IMR-90 (cell line): ENCODE data around the gene MRPL10. TPM values are rescaled to one million over a fixed set of nuclear protein-coding genes. Genes with fewer than 3 reads are reported as not detected.
A peak's percentile ranks its signal among the peaks of the same experiment; 100 is the strongest.

Experiments
- ATAC-seq: fragments of 200-7000 bp; cut with Tn5 transposase; 2 replicates; pipeline ENCODE4 v1.9.1; 2020; ENCODE audit warnings: low read depth, mild to moderate bottlenecking, moderate library complexity
- BruUV-seq: library from RNA; stranded (reverse); fragments of 400-500 nt; replicated peaks from 2 replicates; lab custom pipeline; 2021; lab: Mats Ljungman, UMichigan
- CTCF ChIA-PET: fragments of 300-600 bp; formaldehyde crosslinking; extraction: SDS; loops from one replicate; lab custom pipeline; 2021; ENCODE audit warnings: antibody characterized with exemption; lab: Yijun Ruan, JAX
- POLR2A ChIA-PET: fragments of 300-600 bp; sonication (Branson Sonifier 250); formaldehyde crosslinking; loops from one replicate; lab custom pipeline; 2022; ENCODE audit warnings: antibody characterized with exemption; ENCODE audit not compliant: unreplicated experiment; lab: Charles Lee
- DNase-seq: peaks from one replicate; pipeline ENCODE4 v3.0.0; 2013
- H2AFZ ChIP-seq: replicated peaks from 2 replicates; pipeline ENCODE3; 2013; ENCODE audit warnings: low read length, mild to moderate bottlenecking; ENCODE audit not compliant: poor library complexity
- H2AK5ac ChIP-seq: 2 replicates; pipeline ENCODE4 v1.6.1; 2013; ENCODE audit warnings: low read depth, low read length, inconsistent platforms
- H2AK9ac ChIP-seq: replicated peaks from 2 replicates; pipeline ENCODE3; 2013; ENCODE audit warnings: mild to moderate bottlenecking, low read depth, low read length, moderate library complexity; ENCODE audit not compliant: poor library complexity
- H2BK120ac ChIP-seq: 2 replicates; pipeline ENCODE4 v1.6.1; 2013; ENCODE audit warnings: low read depth, low read length, inconsistent platforms
- H2BK15ac ChIP-seq: 3 replicates; pipeline ENCODE4 v1.6.1; 2013; ENCODE audit warnings: low read depth, low read length, inconsistent platforms
- H2BK20ac ChIP-seq: 2 replicates; pipeline ENCODE4 v1.6.1; 2013; ENCODE audit warnings: low read depth, mild to moderate bottlenecking, inconsistent platforms, low read length, moderate library complexity
- H2BK5ac ChIP-seq: 2 replicates; pipeline ENCODE4 v1.6.1; 2013; ENCODE audit warnings: mild to moderate bottlenecking, low read depth, low read length, inconsistent platforms; ENCODE audit not compliant: poor library complexity, severe bottlenecking
- H3K14ac ChIP-seq: replicated peaks from 2 replicates; pipeline ENCODE4 v1.6.1; 2013; ENCODE audit warnings: low read depth, low read length, inconsistent platforms
- H3K18ac ChIP-seq: 2 replicates; pipeline ENCODE4 v1.6.1; 2013; ENCODE audit warnings: low read depth, low read length, control low read depth
- H3K23ac ChIP-seq: 2 replicates; pipeline ENCODE4 v1.6.1; 2013; ENCODE audit warnings: low read depth, low read length, inconsistent platforms
- H3K27ac ChIP-seq: 2 replicates; pipeline ENCODE4 v1.5.1; 2013; ENCODE audit warnings: mild to moderate bottlenecking, control low read depth, low read length; ENCODE audit not compliant: insufficient read depth
- H3K27me3 ChIP-seq: 2 replicates; pipeline ENCODE4 v1.6.1; 2013; ENCODE audit warnings: low read length; ENCODE audit not compliant: control insufficient read depth, insufficient read depth
- H3K36me3 ChIP-seq: 2 replicates; pipeline ENCODE4 v1.6.1; 2013; ENCODE audit warnings: low read length, mixed read lengths; ENCODE audit not compliant: control insufficient read depth, insufficient read depth
- H3K4ac ChIP-seq: 2 replicates; pipeline ENCODE4 v1.6.1; 2013; ENCODE audit warnings: low read depth, low read length, inconsistent platforms
- H3K4me1 ChIP-seq: 2 replicates; pipeline ENCODE4 v1.6.1; 2013; ENCODE audit warnings: low read length, mixed read lengths; ENCODE audit not compliant: control insufficient read depth, insufficient read depth
- H3K4me2 ChIP-seq: 2 replicates; pipeline ENCODE4 v1.6.1; 2013; ENCODE audit warnings: low read depth, mild to moderate bottlenecking, control low read depth, low read length, moderate library complexity
- H3K4me3 ChIP-seq: 2 replicates; pipeline ENCODE4 v1.5.1; 2013; ENCODE audit warnings: low read depth, mild to moderate bottlenecking, control low read depth, low read length, moderate library complexity; ENCODE audit not compliant: insufficient read depth
- H3K56ac ChIP-seq: 2 replicates; pipeline ENCODE4 v1.6.1; 2013; ENCODE audit warnings: low read length, inconsistent platforms; ENCODE audit not compliant: insufficient read depth; ENCODE audit errors: extremely low read depth
- H3K79me1 ChIP-seq, 2 experiments: 2 replicates each; pipeline ENCODE4 v1.6.1; 2013; ENCODE audit warnings: low read length in 2 of 2, inconsistent platforms in 1 of 2, low read depth in 1 of 2
- H3K9ac ChIP-seq: 2 replicates; pipeline ENCODE4 v1.6.1; 2013; ENCODE audit warnings: low read depth, low read length, control low read depth
- H3K9me1 ChIP-seq: 2 replicates; pipeline ENCODE4 v1.6.1; 2013; ENCODE audit warnings: low read length, inconsistent platforms; ENCODE audit not compliant: insufficient read depth
- H3K9me3 ChIP-seq: 2 replicates; pipeline ENCODE4 v1.6.1; 2013; ENCODE audit warnings: low read length; ENCODE audit not compliant: control insufficient read depth, insufficient read depth
- H4K20me1 ChIP-seq: 2 replicates; pipeline ENCODE4 v1.6.1; 2013; ENCODE audit warnings: low read length, inconsistent platforms; ENCODE audit not compliant: insufficient read depth
- H4K5ac ChIP-seq: 2 replicates; pipeline ENCODE4 v1.6.1; 2013; ENCODE audit warnings: mild to moderate bottlenecking, low read depth, low read length, control low read depth
- H4K8ac ChIP-seq, 2 experiments: 2 replicates each; pipeline ENCODE4 v1.6.1; 2013; ENCODE audit warnings: low read depth in 2 of 2, low read length in 2 of 2, control low read depth in 1 of 2, inconsistent platforms in 1 of 2
- H4K91ac ChIP-seq: 2 replicates; pipeline ENCODE4 v1.6.1; 2013; ENCODE audit warnings: low read depth, low read length, inconsistent platforms; ENCODE audit not compliant: insufficient read depth
- CEBPB ChIP-seq: IDR thresholded peaks from 2 replicates; pipeline ENCODE4 v1.6.1; 2012; ENCODE audit warnings: low read depth, low read length, improper control_type of control experiment
- RAD21 ChIP-seq: IDR thresholded peaks from 2 replicates; pipeline ENCODE4 v1.6.1; 2012; ENCODE audit warnings: low read length, improper control_type of control experiment
- SMC3 ChIP-seq: fragments of 150-350 bp; IDR thresholded peaks from 2 replicates; pipeline ENCODE4 v1.6.1; 2016; ENCODE audit warnings: low read depth, mild to moderate bottlenecking, antibody characterized with exemption, low read length, moderate library complexity
- WGBS, 2 experiments: methylation state at CpG; one replicate each; pipeline versions ENCODE4 v1.1.5 to v1.1.7; 2013; ENCODE audit warnings: missing lambda C conversion rate in 2 of 2; ENCODE audit not compliant: insufficient read length in 1 of 2; ENCODE audit errors: extremely low coverage in 2 of 2; 5-methylcytosine and 5-hydroxymethylcytosine counted together
- dilution Hi-C: fragments of 300-500 bp; cut with HindIII; formaldehyde crosslinking; loops from one replicate; pipeline ENCODE4 v1.14.3; 2018; ENCODE audit warnings: low sequenced_read_pairs; ENCODE audit not compliant: unreplicated experiment
- in situ Hi-C: fragments of 300-500 bp; cut with MboI; formaldehyde crosslinking; loops from 3 replicates; pipeline ENCODE4 v1.14.3; 2019; ENCODE audit warnings: low sequenced_read_pairs, inconsistent platforms, mixed read lengths
- intact Hi-C: fragments of 100-400 bp; cut with micrococcal nuclease; formaldehyde crosslinking; loops from 2 replicates; pipeline ENCODE4 v1.10.0; 2022
- polyA plus RNA-seq, 3 experiments: library from polyadenylated mRNA; depleted of rRNA; stranded (reverse); fragments of >200 nt; gene quantifications; 2 replicates each; pipeline ENCODE4 v1.2.3, GENCODE V29; 2012; ENCODE audit warnings: low replicate concordance in 1 of 3
- total RNA-seq: library from RNA; depleted of rRNA; stranded (reverse); fragments of >200 nt; gene quantifications from 2 replicates; pipeline ENCODE4 v1.2.3, GENCODE V29; 2012

The MRPL10 gene
- total and polyA plus RNA-seq, 2 of the 4 experiments (the other 2 are of a cell fraction), result 32.3 to 61.8 TPM

DNA sequence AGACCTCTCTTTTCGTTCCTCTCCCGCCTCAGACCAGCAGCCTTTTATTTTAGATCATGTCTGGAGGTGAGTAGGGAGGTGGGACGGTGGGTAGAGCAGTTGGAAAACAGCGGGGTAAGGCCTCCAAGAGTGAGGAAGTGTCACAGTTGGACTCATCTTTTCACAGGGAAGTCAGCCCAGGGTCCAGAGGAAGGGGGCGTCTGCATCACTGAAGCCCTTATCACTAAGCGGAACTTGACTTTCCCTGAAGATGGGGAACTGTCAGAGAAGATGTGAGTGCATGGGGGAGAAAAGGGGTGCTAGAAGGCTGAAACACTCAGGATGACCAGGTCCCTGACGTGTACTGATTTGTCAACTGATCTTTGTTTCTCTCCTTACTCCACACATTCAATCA, 590 bp upstream of the MRPL10 start:
- peak overlapping the region; percentile 1 to 82; a peak in 3 of 4 replicates for H4K8ac ChIP-seq
- H3K18ac ChIP-seq, result no peak overlapping the region
- peak overlapping the region; percentile 96 for H3K4me2 ChIP-seq
- H3K27ac ChIP-seq, result no peak overlapping the region
- no peak overlapping the region for H4K91ac ChIP-seq
- peak overlapping the region; percentile 6 for H2AK9ac ChIP-seq
- H2BK5ac ChIP-seq, result no peak overlapping the region
- intact Hi-C loops, result no loop called here
- H4K20me1 ChIP-seq, result peaks cover 3% of the 10 kb centered on the region; the same call in 1 of the 2 replicates
- 88% methylated on average over 1 of the region's 7 CpGs; no CpG with 5 or more reads in 1 of the 2 experiments for WGBS, 2 experiments
- no peak for DNase-seq
- ChIA-PET CTCF (interaction anchor here (0.5 to 1.2 kb wide), 3 partner anchors 9 to 169 kb away, joined by 3 to 7 read pairs (median 3); no protein-coding TSS in a partner anchor), POLR2A (interaction anchor here (0.6 to 1.0 kb wide), 4 partner anchors 10 to 472 kb away, joined by 3 to 7 read pairs (median 5); partner anchors contain the start of gene OSBPL7)
- peak overlapping the region; percentile 22 for H3K9ac ChIP-seq
- peaks cover 17 to 28% of the 10 kb centered on the region in 2 experiments for H3K79me1 ChIP-seq
- H2BK20ac ChIP-seq, result no peak overlapping the region
- H2AFZ ChIP-seq, result peak overlapping the region; percentile 92
- in situ Hi-C loops, result no loop called here
- peak overlapping the region; percentile 40 for H3K4me3 ChIP-seq
- H3K14ac ChIP-seq, result peak overlapping the region; percentile 86
- H3K27me3 ChIP-seq, result no peaks in the 10 kb centered on the region
- H3K4me1 ChIP-seq, result peaks cover 6% of the 10 kb centered on the region
- no peak overlapping the region for H3K56ac ChIP-seq
- no peak overlapping the region for H2BK120ac ChIP-seq
- 0 out of 2 replicates have a peak overlapping the region, but pooled peaks have one; percentile 21 for H3K23ac ChIP-seq
- 0 out of 2 replicates have a peak overlapping the region, but pooled peaks have one; percentile 27 for H4K5ac ChIP-seq
- dilution Hi-C loops, result no loop called here
- ATAC-seq, result peak; percentile 8
- peaks cover 13% of the 10 kb centered on the region for H3K36me3 ChIP-seq
- TF ChIP-seq SMC3 (no peak), CEBPB (no peak), RAD21 (no peak)
- no peak overlapping the region; the same call in 1 of the 2 replicates for H2AK5ac ChIP-seq
- no peak overlapping the region for H2BK15ac ChIP-seq
- BruUV-seq, result no TSS peak
- H3K9me1 ChIP-seq, result peaks cover 13% of the 10 kb centered on the region
- no peaks in the 10 kb centered on the region for H3K9me3 ChIP-seq
- peak overlapping the region; percentile 2; the same call in 1 of the 2 replicates for H3K4ac ChIP-seq
